ENCODE data around the gene ARHGAP9.

DNA sequence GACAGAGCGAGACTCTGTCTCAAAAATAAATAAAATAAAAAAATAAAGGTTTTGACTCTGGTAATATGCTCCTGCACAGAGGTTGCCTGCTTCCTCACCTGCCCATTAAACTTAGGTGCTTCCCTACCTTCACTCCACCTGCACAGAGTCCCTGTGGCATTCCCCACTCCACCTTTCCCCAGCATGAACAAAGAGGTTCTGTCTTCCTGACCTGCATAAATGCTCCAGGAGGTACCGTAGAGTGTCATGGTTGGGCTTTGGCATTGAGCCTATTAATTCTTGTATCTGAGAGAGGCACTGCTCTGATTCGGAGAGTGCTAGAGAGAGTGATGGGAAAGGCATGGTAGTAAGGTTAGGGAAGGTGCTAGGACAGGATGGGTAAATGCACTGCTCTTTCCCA, 6.3 kb downstream of the ARHGAP9 start:
- TF ChIP-seq, protein P1, sequence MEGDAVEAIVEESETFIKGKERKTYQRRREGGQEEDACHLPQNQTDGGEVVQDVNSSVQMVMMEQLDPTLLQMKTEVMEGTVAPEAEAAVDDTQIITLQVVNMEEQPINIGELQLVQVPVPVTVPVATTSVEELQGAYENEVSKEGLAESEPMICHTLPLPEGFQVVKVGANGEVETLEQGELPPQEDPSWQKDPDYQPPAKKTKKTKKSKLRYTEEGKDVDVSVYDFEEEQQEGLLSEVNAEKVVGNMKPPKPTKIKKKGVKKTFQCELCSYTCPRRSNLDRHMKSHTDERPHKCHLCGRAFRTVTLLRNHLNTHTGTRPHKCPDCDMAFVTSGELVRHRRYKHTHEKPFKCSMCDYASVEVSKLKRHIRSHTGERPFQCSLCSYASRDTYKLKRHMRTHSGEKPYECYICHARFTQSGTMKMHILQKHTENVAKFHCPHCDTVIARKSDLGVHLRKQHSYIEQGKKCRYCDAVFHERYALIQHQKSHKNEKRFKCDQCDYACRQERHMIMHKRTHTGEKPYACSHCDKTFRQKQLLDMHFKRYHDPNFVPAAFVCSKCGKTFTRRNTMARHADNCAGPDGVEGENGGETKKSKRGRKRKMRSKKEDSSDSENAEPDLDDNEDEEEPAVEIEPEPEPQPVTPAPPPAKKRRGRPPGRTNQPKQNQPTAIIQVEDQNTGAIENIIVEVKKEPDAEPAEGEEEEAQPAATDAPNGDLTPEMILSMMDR (IDR thresholded peaks at IDR 0.05): no peak
- TF ChIP-seq EP300 (IDR thresholded peaks at IDR 0.05): no peak

Data from tibial nerve (tissue), 4 donors.